Raji (cell line): Measurements from ENCODE around the gene PTPRG.

ENCODE experiments used
- POLR2A ChIP-seq: IDR thresholded peaks from 2 replicates; pipeline ENCODE4 v1.6.1; 2011; ENCODE audit warnings: low read depth, low read length, control low read depth; ENCODE audit not compliant: insufficient read depth

PTPRG gene

DNA sequence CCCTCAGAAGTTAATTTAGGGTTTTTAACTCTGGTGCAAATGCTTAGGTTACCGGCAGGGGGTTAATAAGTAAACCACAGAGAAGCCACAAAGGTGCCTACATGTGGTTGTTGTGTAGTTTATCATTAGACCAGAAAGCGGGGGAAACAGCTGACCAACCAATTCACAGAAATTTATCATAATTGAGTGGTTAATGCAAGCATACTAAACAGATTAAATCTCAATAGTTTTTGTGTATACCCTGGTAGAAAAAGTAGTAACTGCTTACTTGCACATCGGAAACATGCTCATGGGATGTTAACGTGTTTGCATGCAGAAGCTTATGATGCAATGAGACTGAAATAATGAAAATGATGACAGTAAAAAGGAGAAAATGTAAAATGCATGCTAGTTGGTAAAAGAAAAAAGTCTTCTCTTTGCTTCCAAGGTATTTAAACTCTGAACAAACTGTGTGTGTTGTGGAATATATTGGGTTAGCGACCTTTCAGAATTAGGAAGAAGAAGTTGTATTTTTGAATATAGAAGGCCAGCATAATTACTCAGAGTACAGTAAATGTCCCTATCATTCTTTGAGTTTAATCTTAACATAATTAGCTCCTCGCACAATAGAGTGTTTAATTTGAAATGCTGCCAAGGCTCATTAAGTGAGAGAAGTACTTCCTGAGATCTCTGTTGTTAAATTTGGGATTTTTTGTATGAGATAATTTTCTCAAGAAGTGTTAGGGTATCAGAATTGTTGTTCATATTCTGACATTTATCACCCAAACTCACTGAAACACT, 316.2 kb downstream of the PTPRG start:
- no peak for TF ChIP-seq POLR2A

DNA sequence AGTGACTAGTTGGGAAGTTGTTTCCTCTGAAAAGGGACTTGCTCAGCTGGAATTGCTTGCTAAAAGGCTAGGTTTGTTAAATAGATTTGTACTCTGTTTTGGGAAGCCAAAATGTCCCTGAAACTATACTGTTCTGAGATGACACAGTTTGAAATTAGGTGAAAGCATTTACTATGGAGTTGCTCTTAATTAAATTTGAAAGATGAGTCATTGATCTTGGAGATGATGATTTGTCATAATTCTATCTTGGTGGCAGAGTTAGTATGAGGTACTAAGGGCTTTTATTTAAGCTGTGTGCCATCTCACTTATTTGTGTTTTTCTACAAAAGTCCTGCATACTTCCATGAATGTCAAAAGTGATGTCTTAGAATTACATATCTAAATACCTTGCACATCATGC, 320.9 kb downstream of the PTPRG start:
- TF ChIP-seq POLR2A = no peak

- no peak for TF ChIP-seq POLR2A
These were observed 323.4 kb downstream of the PTPRG start for GRCh38 chr3:61884794-61885193.

- TF ChIP-seq POLR2A = no peak
These were observed 324.0 kb downstream of the PTPRG start for GRCh38 chr3:61885414-61885813.

GRCh38 chr3:61887206-61887605, 325.8 kb downstream of the PTPRG start:
- no peak for TF ChIP-seq POLR2A

GRCh38 chr3:61889259-61889658, 327.9 kb downstream of the PTPRG start:
- TF ChIP-seq POLR2A = no peak

GRCh38 chr3:61890167-61890566, 328.8 kb downstream of the PTPRG start:
- TF ChIP-seq POLR2A = no peak

GRCh38 chr3:61890586-61890985, 329.2 kb downstream of the PTPRG start:
- TF ChIP-seq POLR2A = no peak

DNA sequence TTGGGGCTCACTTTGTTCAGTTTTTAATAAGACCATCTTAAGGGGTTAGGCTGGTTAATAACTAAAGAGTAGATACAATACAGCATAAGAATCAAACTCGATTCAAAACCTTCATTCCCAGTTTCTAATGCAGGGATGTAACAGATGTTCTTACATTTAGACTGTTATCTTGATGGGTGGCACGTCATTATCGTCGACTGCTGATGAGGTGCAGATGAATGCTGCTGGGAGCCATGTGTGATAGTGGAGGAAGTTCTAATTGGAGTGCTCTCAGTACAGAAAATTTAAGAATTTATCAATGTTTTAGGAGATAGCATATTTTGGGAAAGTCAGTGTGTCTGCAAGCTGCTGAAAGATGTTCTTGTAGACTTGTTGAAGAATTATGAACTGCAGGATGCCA, 331.5 kb downstream of the PTPRG start:
- TF ChIP-seq POLR2A = no peak

DNA sequence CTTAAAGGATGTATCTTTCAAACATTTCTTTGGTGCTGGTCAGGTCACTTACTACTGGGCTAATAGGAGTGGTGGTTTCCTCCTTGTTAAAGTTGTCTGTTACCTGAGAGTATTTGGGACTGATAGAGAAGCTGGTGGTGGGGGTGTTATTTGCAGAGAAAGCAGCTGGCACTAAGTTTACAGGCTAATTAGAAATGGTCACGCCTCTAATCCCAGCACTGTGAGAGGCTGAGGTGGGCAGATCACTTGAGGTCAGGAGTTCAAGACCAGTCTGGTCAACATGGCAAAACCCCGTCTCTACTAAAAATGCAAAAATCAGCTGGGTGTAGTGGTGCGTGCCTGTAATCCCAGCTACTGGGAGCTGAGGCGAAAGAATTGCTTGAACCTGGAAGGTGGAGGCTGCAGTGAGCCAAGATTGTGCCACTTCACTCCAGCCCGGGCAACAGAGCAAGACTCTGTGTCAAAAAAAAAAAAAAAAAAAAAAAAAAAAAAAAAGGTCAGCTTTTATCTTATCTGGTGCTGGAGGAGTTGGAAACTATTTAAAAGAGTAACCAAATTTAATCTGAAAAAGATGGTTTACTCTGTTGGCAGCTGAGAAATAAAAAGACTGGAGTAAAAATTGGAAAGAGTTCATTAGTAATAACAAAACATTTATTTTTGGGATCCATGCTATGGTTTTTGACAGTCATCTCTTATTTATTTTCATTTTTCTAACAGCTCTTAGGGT, 332.6 kb downstream of the PTPRG start:
- no peak for TF ChIP-seq POLR2A

DNA sequence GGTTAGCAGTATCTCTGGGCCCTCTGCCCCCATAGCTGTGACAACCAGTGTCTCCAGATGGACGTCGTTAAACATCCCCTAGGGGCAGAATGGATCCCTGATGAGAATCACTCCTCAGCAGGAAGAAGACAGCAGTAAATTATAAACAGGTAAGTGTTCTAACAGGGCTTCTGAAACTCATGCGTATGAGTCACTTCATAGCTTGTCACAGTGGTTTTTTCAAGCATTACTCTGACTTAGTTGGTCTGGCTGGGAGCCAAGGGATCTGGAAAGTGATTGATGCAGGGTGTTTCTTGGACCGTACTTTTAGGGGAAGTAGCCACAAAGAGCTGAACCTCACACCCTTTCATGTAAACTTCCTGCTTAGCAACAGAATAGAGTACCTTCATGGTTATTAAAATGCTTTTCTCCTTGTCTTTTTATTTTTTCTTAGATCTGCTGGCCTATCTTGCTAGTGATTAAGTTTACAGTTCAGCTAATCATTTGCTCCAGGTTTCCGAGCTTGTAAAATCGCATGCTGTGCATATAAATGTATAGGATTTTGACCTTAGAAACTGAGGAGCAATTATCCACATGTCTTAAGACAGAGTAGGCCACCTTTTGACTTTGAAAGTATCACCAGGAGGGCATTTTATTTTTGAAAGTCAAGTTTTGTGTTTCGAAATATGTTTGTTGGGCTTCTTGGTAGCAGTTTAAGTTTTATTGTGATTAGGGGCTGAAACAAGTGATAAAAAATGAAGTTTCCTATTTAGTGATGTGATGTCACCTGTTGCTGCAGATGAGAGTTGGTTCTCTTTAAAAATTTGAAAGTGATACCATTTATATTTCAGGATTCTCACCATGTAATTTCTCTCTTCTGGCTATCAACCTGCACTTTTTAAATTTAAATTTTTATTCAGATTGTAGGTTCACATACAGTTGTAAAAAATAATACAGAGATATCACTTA, 333.9 kb downstream of the PTPRG start:
- no peak for TF ChIP-seq POLR2A

- TF ChIP-seq POLR2A = no peak
These were observed 334.9 kb downstream of the PTPRG start for GRCh38 chr3:61896251-61896650.

- no peak for TF ChIP-seq POLR2A
These were observed 336.5 kb downstream of the PTPRG start for GRCh38 chr3:61897848-61898247.

- no peak for TF ChIP-seq POLR2A
These were observed 338.5 kb downstream of the PTPRG start for GRCh38 chr3:61899700-61900462.

GRCh38 chr3:61901496-61901895, 340.1 kb downstream of the PTPRG start:
- no peak for TF ChIP-seq POLR2A
